A172 (cell line): Measurements from ENCODE around the gene F3. TPM values are rescaled to one million over a fixed set of nuclear protein-coding genes. Genes with fewer than 3 reads are reported as not detected.
A peak's percentile ranks its signal among the peaks of the same experiment; 100 is the strongest.

ENCODE experiments used
- DNase-seq: peaks from one replicate; pipeline ENCODE4 v3.0.0-alpha.2; 2015; ENCODE audit warnings: low spot score
- total RNA-seq: library from RNA; depleted of rRNA; stranded (reverse); fragments of >200 nt; shearing (Covaris generic); gene quantifications from 2 replicates; pipeline ENCODE4 v1.2.3, GENCODE V29; 2014

F3 gene
- total RNA-seq, 1 experiment from 2014 or later, result 79.3 TPM

- DNase-seq, result peak; percentile 49
Measured at GRCh38 chr1:94527447-94528031, 14.0 kb downstream of the F3 start.

- DNase-seq, result no peak
Measured at GRCh38 chr1:94526152-94526980, 15.2 kb downstream of the F3 start.

GRCh38 chr1:94524531-94524930 is 17.0 kb downstream of the F3 start:
- no peak for DNase-seq

GRCh38 chr1:94522304-94522703 is 19.3 kb downstream of the F3 start:
- peak; percentile 70 for DNase-seq

- DNase-seq, result no peak
Measured at GRCh38 chr1:94519351-94519750, 22.2 kb downstream of the F3 start.

- DNase-seq, result no peak
Measured at GRCh38 chr1:94515296-94515947, 26.1 kb downstream of the F3 start.

- DNase-seq, result peak; percentile 27
Measured at GRCh38 chr1:94514095-94514727, 27.3 kb downstream of the F3 start.

- no peak for DNase-seq
Measured at GRCh38 chr1:94512816-94513215, 28.7 kb downstream of the F3 start.

GRCh38 chr1:94504601-94505000 is 37.0 kb downstream of the F3 start:
- DNase-seq, result no peak

GRCh38 chr1:94503153-94503552 is 38.4 kb downstream of the F3 start:
- no peak for DNase-seq

GRCh38 chr1:94501935-94502334 is 39.6 kb downstream of the F3 start:
- no peak for DNase-seq

GRCh38 chr1:94501426-94501825 is 40.1 kb downstream of the F3 start:
- no peak for DNase-seq

- DNase-seq, result no peak
Measured at GRCh38 chr1:94496076-94496755, 45.3 kb downstream of the F3 start.

- DNase-seq, result no peak
Measured at GRCh38 chr1:94490556-94490955, 51.0 kb downstream of the F3 start.

- DNase-seq, result no peak
Measured at GRCh38 chr1:94486990-94487389, 54.6 kb downstream of the F3 start.

GRCh38 chr1:94481473-94481933 is 60.1 kb downstream of the F3 start:
- peak; percentile 69 for DNase-seq

GRCh38 chr1:94479682-94480081 is 61.9 kb downstream of the F3 start:
- no peak for DNase-seq
